Activated CD8-positive, alpha-beta memory T cell treated with anti-CD3 and anti-CD28 coated beads, Interleukin-2, amount 50 U/mL, for 1 hour (primary cell): Measurements from ENCODE around the gene C20orf96.
"Not testable (repeated sequence)": the region's sequence is repeated elsewhere in the genome, so short reads cannot be mapped to it uniquely, and the experiment has no call there.

ENCODE experiments used
- DNase-seq: peaks from one replicate; pipeline ENCODE4 v3.0.0-alpha.2; 2020; ENCODE audit errors: extremely low read depth

The C20orf96 gene, protein sequence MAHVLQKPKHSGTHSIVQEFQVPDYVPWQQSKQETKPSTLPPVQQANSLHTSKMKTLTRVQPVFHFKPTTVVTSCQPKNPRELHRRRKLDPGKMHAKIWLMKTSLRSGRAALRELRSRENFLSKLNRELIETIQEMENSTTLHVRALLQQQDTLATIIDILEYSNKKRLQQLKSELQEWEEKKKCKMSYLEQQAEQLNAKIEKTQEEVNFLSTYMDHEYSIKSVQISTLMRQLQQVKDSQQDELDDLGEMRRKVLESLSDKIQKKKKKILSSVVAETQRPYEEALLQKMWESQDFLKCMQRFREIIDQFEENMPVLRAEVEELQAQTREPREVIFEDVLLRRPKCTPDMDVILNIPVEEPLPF

DNA sequence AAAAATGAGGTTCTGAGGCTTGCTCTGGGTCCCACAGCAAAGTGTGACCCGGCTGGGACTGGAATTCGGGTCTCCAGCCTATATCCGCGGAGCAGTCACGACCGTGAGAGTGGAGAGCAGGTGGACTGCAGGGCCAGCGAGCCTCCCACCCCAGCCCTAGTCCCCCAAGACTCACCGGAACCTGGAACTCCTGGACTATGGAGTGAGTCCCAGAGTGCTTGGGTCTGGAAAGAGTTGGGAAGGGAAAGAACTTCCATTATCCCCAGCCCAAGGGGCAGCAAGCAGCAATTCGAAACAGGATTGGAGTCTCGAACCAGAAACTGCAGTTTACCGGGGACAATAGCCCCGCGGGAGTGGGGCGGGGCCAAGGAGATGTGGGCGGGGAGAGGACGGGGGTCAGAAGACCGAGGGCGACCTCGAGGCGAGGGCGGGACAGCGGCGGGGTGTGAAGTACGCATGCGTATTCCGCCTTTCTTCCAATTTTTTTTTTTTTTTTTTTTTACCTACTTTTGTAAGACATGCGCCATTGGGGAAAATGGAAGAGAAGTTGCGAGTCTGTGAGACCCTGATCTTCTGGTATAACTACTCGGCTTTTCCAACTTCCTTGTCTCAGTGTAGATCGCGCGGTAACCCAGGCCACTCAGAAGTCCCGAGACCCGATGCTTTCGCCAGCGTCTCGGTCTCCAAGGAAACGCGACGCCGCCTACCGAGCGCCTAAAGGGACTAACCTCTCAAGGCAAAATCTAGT lies at the start of gene C20orf96:
C20orf96 (minus strand) TSS at position 667 of the 748 bp plus-strand sequence; CDS start at position 527, 140 bp downstream.
- peak; percentile 60 for DNase-seq

DNA sequence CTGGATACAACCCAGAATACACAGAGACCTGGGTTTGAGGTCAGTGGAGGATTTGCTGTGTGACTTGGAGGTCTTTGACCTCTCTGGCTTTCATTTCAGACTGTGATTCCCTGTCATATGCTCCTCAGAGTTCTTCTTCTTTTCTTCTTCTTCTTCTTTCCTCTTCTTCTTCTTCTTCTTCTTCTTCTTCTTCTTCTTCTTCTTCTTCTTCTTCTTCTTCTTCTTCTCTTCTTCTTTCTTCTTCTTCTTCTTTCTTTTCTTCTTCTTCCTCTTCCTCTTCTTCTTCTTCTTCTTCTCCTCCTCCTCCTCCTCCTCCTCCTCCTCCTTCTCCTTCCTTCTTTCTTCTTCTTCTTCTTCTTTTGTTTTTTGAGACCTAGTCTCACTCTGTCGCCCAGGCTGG lies 45.5 kb upstream of the C20orf96 start:
- not testable (repeated sequence) for DNase-seq

DNA sequence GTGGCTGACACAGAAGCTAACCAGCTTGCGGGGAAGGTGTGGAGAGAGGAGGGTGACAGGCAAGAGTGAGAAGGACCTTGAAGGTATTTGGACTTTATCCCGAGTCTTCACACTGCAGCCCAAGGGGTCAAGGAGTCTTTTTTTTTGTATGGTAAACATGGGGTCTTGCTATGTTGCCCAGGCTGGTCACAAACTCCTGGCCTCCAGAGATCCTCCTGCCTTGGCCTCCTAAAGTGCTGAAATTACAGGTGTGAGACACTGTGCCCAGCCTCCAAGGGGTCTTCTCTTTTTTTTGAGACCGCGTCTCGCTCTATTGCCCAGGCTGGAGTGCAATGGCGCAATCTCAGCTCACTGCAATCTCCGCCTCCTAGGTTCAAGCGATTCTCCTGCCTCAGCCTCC lies 44.0 kb upstream of the C20orf96 start:
- no peak for DNase-seq

DNA sequence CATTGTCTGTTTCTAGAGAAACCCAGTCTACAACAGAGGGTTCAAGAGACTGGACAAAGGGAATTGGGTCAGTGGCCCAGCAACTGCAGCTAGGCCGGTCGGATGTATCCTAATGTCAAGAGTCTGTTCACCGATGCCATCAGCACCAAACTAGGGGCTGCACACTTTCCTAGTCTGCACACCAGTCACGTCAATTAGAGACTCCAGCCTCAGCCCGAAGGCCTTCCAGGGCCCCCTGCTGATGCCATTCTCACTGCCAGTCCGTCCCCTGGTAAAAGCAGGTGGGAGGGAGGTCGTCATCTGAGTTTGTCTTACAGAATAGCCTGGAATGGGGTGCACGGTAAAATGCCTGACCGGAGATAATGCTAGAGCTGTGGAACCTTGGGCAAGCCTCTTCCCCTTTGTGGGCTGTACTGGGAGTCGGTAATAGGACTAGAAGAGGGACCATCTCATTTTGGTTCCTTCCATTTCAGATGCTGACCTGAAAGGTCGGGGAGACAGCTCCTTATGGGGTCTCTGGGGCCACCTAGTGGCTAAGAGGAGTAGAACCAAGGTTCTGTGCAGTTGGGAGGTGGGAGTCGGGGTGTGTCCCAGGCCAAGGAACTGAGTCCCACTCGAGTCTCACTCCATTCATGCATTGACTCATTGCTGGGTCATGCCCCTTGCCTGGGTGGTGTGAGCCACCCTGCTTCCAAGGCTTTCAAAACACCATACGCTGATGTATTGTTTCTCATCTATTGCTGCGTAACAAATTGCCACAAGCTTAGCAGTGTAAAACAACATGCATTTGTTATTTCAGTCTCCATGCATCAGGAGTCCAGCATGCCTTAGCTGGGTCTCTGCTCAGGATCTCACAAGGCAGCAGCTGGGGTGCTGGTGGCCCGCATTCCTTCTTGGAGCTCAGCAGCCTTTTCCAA lies 39.9 kb upstream of the C20orf96 start:
- DNase-seq = no peak

DNA sequence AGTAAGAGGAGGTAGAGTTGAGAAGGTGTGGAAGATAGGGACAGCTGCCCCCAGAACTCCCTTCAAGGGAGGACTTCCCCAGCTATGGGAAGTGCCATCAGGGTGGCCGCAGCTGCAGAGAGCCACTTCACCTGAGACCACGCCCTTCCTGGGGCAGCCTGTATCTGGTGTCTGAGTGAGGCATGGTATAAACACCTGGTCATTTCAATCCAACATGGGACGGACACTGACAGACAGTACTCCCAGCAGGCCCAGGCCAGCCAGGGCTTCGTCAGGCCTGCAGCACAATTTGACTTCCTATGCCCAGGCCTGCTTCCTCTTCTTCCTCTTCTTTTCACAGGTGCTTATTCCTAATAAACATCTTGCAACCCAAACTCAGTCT lies 39.3 kb upstream of the C20orf96 start:
- no peak for DNase-seq

DNA sequence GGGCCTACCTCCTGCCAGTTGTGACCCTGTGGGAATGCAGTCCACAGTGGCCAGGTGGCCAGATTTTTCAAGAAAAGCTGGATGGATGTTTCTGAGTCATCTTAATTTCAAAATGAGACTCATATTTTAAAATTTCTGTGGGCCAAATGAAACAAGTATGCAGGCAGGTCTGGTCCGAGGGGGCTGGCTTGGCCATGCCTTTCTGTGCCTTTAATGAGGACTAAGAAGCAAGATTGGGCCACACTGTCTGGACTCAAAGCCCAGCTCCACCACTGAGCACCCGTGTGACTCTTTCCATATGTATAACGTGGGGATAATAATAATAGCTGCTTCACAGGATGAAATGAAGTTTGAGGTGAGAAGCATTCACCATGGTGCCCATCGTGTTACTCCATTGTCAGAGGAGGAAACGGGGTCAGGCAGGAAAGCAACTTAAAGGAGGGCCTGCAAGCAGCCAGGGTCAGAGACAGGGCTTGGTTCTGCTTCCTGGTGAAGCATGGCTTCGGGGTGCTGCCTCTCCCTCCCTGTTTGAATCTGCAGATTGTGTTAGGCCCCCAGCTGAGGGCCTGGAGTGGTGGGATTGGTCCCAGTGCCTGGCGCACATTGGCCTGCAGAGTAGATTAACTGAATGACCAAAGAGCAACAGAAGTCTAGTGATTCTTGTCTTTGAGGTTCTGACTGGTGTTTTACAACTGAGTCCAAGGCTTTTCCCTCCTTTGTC lies 38.6 kb upstream of the C20orf96 start:
- no peak for DNase-seq

DNA sequence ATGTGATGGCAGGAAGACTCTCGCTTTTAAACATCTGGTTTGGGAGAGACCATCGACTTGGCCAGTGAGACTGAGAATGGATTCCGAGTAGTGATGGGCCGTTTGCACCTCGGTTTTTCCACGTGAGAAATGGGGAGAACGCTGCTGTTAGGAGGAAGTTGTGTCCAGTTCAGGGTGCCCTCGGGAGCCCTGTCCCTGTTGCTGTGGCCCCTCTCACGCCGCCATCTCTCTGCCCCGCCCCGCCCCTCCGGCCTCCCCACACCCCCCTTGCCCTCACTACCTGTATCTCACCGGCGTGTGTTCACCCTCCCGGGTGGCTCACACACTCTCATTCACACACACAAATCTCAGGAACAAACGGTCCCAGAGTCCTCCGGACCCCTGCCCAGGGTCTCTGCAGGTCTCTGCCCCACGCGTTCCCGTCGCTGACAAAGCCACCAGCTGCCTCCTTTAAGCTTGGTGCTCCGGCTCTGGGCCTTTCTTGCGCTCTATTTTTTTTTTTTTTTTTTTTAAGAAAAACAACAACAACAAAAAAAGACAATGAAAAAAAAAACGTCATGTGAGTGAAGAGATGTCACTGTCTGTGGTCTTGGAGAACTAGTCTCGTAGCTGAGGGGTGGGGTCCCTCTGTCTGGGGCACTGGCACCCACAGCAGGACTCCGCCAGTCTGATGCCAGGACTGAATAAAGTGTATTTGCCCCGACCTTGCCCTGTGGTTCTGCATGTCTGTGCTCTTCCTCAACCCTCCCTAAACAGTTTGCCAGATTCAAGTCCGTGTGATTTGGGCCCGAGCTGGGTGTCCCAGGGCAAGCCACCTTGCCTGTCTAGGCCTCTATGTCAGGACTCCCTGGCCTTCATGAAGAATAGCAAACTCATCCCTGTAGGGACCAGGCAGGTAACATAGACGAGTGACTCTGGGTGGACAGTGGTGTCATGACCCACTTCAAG lies 37.8 kb upstream of the C20orf96 start:
- no peak for DNase-seq

DNA sequence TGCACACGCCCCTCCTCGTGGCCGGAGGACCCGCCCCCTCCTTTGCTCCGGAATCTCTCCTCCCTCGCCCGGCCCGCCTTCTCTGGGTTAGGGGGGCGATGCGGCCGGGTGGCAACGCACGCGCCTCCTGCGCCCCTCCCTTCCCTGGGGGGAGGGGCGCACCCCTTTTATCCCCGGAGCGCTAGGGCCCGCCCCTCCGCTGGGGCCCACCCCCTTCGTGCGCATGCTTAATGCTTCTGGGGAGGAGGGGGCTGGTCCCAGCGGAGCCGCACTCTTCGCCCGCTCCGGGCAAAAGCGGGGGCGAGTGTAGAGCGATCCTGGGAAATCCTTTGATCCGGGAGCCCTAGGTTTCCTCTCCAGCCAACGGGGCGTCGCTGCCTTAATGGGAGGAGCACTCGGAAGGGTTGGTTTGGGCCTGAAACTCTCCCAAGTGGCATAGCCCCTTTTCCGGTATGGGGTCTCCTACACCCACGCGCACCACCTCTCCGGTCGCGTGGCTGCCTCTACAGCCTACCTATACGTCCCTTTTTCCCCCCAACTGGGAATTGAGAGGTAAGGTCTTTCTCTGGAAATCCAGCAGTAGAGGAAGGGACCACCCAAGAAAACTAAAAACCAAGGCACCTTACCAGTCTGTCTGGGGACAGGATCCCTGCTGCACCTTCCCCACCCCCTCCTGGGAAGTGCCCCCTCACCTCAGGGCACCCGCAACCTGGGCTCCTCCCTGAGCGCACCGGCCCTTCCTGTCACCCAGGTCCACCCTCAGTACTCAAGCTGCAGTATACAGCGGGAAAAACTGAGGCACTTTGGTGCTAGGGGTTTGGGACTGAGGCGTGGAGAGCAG lies 36.9 kb upstream of the C20orf96 start:
- peak; percentile 66 for DNase-seq

DNA sequence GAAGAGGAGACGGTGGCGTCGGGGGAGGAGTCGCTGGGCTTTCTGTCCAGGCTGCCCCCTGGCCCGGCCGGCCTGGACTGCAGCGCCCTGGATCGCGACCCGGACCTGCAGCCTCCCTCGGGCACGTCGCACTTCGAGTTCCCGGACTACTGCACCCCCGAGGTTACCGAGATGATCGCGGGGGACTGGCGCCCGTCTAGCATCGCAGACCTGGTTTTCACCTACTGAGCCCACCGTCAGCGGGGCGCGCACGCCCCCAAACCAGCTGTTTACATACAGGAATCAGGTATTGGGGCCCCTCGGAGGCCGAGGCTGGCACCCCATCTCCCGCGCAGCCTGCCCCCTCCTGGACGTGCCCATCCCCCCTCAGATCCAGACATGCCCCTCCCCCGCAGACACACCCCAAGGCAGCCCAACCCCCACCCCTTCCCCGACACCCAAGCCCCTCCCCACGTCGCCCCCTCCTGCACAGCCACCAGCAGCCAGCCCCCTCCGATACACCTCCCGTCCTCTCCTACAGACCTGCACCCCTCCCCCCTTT lies 36.2 kb upstream of the C20orf96 start:
- DNase-seq = no peak

DNA sequence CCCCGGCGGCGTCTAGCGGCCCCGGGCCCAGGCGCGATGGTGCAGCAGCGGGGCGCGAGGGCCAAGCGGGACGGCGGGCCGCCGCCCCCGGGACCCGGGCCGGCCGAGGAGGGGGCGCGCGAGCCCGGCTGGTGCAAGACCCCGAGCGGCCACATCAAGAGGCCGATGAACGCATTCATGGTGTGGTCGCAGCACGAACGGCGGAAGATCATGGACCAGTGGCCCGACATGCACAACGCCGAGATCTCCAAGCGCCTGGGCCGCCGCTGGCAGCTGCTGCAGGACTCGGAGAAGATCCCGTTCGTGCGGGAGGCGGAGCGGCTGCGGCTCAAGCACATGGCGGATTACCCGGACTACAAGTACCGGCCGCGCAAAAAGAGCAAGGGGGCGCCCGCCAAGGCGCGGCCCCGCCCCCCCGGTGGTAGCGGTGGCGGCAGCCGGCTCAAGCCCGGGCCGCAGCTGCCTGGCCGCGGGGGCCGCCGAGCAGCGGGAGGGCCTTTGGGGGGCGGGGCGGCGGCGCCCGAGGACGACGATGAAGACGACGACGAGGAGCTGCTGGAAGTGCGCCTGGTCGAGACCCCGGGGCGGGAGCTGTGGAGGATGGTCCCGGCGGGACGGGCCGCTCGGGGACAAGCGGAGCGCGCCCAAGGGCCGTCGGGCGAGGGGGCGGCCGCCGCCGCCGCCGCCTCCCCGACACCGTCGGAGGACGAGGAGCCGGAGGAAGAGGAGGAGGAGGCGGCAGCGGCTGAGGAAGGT lies 35.5 kb upstream of the C20orf96 start:
- DNase-seq = no peak

DNA sequence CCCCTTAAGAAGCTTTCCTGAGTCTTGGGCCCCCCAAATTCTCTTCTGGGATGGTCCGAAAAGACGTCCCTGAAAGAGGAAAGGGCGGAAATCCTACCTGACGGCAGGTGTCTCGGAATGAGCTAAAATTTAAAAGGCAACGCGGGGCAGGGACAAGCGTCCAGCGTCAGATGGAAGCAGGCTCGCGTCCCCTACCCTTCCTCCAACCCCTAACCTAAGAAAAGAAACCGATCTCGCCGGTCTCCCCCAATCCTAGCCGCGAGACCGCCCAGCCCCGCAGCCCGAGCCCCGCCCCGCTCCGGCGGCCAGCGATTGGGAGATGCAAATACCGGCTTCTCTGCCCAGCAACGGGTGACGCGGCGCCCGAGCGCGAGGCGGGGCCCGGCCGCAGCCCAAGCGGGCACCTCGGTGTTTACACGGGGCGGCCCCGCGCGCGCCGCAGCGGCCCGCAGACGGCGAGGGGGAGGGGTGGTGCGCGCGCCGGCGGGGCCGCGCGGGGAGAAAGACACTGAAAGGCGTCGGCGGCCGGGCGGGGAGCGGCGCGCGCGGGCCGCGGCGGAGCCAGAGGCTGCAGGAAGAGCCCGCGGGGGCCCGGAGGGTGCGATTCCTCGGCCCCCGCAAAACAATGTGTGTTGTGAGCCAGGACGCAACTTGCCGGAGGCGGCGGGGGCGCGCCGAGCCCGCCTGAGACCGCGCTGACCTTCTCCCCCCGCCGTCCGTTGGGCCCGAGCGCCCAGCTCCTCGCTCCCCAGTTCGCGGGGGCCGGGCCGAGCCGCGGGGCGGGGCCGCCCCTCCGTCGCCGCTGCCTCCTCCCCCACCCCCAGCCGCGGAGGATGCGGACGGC lies 34.7 kb upstream of the C20orf96 start, which contains the start of gene SOX12:
SOX12 (plus strand) TSS at position 508 of the 844 bp plus-strand sequence. CDS start 373 bp downstream, outside the sequence.
- peak; percentile 80 for DNase-seq

DNA sequence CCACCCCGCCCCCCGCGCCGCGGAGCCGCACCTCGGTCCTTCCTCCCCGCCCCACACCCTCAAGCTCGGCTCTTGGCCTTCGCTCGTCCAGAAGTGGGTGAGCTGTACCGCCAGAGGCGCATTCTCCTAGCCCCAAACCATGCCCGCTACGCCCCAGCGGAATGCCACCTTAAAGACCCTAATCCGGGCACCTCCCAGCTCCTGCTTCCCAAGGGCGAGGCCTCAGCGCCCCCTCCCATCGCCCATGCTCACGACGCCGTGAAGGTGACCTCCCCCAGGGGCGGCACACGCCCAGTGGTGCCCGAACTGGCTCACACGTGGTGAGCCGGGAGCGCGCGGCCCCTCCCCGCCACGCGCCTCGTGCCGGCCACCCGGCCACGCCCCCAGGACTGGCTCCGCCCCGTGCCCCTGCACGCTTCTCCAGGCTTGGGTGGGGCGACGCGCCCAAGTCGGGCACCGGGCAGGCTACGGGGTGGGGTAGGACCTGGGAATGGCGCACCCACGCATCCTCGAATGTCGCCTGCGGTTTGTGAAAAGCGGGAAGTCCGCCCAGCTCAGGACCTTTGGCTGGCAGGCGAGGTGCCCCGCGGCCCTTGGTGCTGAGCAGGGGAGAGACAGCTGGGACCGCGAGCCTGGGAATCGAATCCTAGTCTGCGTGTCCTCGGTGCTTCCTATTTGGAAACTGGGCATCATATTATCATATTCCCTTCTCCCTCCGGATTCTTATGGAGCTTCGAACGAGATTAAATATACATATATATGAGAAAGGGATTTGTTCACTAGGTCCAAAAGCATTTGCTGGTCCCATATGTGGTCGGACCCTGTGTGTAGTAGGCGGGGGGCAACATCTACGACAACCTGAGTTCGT lies 33.9 kb upstream of the C20orf96 start:
- no peak for DNase-seq

DNA sequence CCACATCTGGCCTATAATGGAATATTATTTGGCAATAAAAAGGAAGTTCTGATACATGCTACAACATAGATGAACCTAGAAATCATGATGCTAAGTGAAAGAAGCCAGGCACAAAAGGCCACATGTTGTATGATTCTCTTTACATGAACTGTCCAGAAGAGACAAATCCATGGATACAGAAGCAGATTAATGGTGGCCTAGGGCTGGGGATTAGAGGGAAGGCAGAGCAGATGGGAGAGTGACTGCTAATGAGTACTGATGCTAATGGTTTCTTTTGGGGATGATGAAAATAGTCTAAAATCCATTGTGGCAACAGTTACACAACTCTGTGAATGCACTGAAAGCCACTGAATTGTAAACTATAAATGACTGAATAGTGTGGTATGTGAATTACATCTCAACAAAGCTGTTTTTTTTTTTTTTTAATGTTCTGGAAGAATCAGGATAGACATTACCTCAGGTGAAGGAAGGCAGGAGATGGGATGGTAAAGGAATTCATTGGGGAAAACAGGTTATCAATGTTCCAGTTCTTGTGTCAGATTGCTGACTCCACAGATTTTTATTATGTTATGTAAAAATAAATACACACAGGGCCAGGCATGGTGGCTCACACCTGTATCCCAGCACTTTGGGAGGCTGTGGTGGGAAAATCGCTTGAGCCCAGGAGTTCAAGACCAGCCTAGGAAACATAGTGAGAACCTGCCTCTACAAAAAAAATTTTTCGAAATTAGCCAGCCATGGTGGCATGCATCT lies 25.9 kb upstream of the C20orf96 start:
- no peak for DNase-seq

DNA sequence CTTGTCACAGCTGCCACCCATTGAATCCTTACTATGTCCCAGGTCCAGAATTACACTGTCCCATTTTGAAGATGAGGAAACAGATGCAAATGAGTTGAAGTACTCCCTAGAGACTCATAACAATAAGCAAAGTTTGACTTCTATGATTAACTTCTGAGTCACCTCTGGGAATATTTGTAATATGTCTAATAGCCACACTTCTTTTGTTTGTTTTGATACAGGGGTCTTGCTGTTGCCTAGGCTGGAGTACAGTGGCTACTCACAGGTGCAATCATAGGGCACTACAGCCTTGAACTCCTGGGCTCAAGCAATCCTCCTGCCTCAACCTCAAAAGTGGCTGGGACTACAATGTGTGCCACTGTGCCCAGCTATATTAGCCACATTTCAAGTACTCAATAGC lies 23.4 kb upstream of the C20orf96 start:
- no peak for DNase-seq

DNA sequence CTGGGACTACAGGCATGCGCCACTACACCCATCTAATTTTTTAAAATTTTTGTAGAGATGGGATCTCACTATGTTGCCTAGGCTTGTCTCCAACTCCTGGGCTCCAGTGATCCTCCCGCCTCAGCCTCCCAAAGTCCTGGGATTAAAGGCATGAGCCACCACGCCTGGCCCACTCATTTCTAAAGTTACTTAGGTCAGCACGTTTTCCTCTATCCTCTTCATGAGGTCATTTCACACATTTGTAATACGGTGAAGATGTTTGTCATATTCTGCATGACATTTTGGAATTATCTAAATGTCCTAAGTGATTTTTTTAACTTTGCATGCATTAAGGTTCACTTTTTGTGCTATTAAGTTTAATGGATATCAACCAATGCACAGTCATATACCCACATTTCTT lies 22.9 kb upstream of the C20orf96 start:
- DNase-seq = no peak

DNA sequence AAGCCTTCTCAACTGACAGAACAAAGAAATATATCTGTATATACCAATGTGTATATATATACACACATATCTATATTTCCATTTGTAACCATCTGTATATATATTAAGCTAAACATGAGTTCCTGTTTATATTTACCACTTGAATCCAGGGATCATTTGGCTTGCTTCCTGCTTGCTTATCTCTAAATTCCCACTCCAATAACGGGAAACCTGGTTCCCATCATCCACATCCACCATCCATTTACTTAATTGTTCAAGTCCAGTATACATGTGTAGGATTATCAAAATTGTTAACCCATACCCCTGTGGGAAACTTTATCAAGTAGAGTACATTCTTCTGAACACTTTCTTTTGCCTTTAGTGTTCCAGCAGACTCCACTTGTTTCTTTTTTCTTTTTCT lies 22.3 kb upstream of the C20orf96 start:
- DNase-seq = no peak
